Psoas muscle (tissue), 8 donors: ENCODE results near the gene PPT1. TPM values are rescaled to one million over a fixed set of nuclear protein-coding genes. Genes with fewer than 3 reads are reported as not detected.
A peak's percentile ranks its signal among the peaks of the same experiment; 100 is the strongest.
"Not testable (repeated sequence)": the region's sequence is repeated elsewhere in the genome, so short reads cannot be mapped to it uniquely, and the experiment has no call there.

Source experiments
- ATAC-seq, 4 donors: fragments of 200-7000 bp; cut with Tn5 transposase; one replicate each; pipeline ENCODE4 v1.9.1; 2020; ENCODE audit warnings: moderate library complexity in 3 of 4, mild to moderate bottlenecking in 2 of 4
- DNase-seq, 2 donors: peaks; one replicate each; pipeline ENCODE4 v3.0.0-alpha.2; 2020
- H3K27ac ChIP-seq: fragments of 200-600 bp; one replicate; pipeline ENCODE4 v1.8.0; 2022
- H3K27me3 ChIP-seq, 3 donors: fragments of 200-600 bp in 1 of 3; one replicate each; pipeline versions ENCODE4 v1.6.1 to v1.8.0; 2013 to 2022; ENCODE audit warnings: low read length in 2 of 3, mild to moderate bottlenecking in 2 of 3, moderate library complexity in 1 of 3; ENCODE audit not compliant: insufficient read depth in 3 of 3
- H3K36me3 ChIP-seq, 2 donors: fragments of 200-600 bp in 1 of 2; one replicate each; pipeline versions ENCODE4 v1.6.1 to v1.8.0; 2013 to 2022; ENCODE audit warnings: low read depth in 1 of 2, mild to moderate bottlenecking in 1 of 2, moderate library complexity in 1 of 2; ENCODE audit not compliant: insufficient read depth in 1 of 2
- H3K4me1 ChIP-seq: fragments of 200-600 bp; one replicate; pipeline ENCODE4 v1.8.0; 2022
- H3K4me3 ChIP-seq: fragments of 200-600 bp; one replicate; pipeline ENCODE4 v1.8.0; 2022; ENCODE audit warnings: mild to moderate bottlenecking
- H3K9me3 ChIP-seq: fragments of 200-600 bp; one replicate; pipeline ENCODE4 v1.8.0; 2022
- WGBS, 3 donors: extraction: QIAGEN DNeasy Blood & Tissue Kit; methylation state at CpG; one replicate each; pipeline versions ENCODE4 v1.1.6 to v1.1.7; 2013; 5-methylcytosine and 5-hydroxymethylcytosine counted together
- intact Hi-C, 2 donors: fragments of 100-400 bp; cut with DNase I; formaldehyde crosslinking; loops; one replicate each; pipeline versions ENCODE4 v1.11.0 to v1.14.2; 2022
- polyA plus RNA-seq, 3 donors: library from polyadenylated mRNA; stranded (reverse); fragments of 200-250 nt; gene quantifications; one replicate each; pipeline ENCODE4 v1.2.3, GENCODE V29; 2013
- total RNA-seq, 4 donors: library from RNA; stranded (reverse); fragmentation: NEBNext Ultra II Directional in 2 of 4; extraction: Animal tissue kit (Norgen Biotek cat#: 25700) in 2 of 4; gene quantifications; one replicate each; pipeline versions ENCODE4 v1.2.1 to v1.2.4, GENCODE V29; 2021 to 2023
- TF ChIP-seq, protein P1 (sequence below): fragments of 200-600 bp; IDR thresholded peaks from one replicate; pipeline ENCODE4 v1.8.0; 2022; ENCODE audit warnings: antibody characterized with exemption
- donor health status: healthy with polysubstance abuse.
- donor health status: DM: no; HTN: no; CAD: no; lungs with moderate emphysema.
- donor health status: Bipolar disorder and iron deficiency.
- donor health status: healthy.
- donor health status: DM: yes; HTN: yes; CAD: no.
- donor health status: DM: no; HTN: no; CAD: no.
- donor health status: DM: no; HTN: no; CAD: no.
- donor health status: DM: yes; HTN: yes; CAD: no.

Gene PPT1
- total and polyA plus RNA-seq, 7 donors, result 13.4 to 21.8 (median 17.7) TPM

DNA sequence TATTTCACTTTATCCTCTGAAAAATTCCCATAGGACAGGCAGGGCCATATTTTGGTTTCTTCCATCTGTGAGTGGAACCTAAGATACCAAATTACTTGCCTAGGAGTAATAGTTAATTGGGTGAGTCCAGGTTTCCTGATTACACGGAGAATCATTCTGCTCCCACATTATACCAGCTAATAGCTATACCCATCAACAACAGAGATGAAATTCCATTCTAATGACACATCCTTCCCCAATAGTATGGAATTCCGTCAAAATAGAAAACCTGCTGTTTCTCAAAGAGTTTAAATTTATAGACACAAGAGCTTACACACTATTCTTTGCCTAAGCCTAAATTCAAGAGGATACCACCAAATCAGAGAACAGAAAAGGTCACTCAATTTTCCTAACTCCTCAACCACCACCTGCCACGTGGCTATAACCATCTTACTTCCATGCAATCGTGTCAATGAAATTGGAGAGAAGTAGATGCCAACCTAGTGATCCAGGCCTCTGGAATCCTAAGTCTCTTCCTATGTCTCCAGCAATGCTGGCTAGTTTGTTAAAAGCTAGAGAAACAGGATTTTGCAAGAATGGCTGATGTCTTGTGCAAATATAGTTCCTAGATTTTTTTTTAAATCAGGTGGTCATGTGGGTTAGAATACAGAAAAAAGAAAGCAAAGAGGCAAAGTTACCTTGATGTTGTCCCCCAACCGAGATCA lies 6.2 kb downstream of the PPT1 start:
- no peak for DNase-seq
- no peak overlapping the region for H3K27ac ChIP-seq
- H3K36me3 ChIP-seq, result peaks cover 4 to 66% of the 10 kb centered on the region in 2 donors
- H3K27me3 ChIP-seq, result no peaks in the 10 kb centered on the region
- WGBS, 3 donors, result 85 to 87% (median 87%) methylated on average over 5 of the region's 5 CpGs
- no peak overlapping the region for H3K4me3 ChIP-seq
- intact Hi-C loops, result no loop called here
- TF ChIP-seq, protein P1, sequence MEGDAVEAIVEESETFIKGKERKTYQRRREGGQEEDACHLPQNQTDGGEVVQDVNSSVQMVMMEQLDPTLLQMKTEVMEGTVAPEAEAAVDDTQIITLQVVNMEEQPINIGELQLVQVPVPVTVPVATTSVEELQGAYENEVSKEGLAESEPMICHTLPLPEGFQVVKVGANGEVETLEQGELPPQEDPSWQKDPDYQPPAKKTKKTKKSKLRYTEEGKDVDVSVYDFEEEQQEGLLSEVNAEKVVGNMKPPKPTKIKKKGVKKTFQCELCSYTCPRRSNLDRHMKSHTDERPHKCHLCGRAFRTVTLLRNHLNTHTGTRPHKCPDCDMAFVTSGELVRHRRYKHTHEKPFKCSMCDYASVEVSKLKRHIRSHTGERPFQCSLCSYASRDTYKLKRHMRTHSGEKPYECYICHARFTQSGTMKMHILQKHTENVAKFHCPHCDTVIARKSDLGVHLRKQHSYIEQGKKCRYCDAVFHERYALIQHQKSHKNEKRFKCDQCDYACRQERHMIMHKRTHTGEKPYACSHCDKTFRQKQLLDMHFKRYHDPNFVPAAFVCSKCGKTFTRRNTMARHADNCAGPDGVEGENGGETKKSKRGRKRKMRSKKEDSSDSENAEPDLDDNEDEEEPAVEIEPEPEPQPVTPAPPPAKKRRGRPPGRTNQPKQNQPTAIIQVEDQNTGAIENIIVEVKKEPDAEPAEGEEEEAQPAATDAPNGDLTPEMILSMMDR, result no peak
- H3K4me1 ChIP-seq, result no peaks in the 10 kb centered on the region
- ATAC-seq, result no peak
- no peaks in the 10 kb centered on the region for H3K9me3 ChIP-seq

DNA sequence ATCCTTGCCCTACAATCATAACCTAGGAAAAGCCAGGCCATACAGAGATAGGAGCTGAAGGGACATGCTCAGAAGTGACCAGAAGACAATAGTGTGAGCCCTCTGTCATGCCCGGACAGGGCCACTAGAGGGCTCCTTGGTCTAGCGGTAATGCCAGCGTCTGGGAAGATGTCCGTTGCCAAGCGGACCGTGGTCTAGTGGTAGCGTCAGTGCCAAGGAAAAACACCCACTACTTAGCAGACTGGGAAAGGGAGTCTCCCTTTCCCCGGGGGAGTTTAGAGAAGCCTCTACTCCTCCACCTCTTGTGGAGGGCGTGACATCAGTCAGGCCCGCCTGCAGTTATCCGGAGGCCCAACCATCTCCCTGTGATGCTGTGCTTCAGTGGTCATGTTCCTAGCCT lies 12.3 kb downstream of the PPT1 start:
- not testable (repeated sequence) for H3K27ac ChIP-seq, H3K27me3 ChIP-seq, H3K4me1 ChIP-seq, ATAC-seq, H3K4me3 ChIP-seq, H3K9me3 ChIP-seq
- intact Hi-C loops, result loop anchor here in 1 of 2 donors (5.0 kb wide), 1 partner anchor 253 kb away; no protein-coding TSS in a partner anchor
- peak; percentile 75 to 78 for DNase-seq
- WGBS, 3 donors, result 26 to 32% (median 28%) methylated on average over 11 of the region's 11 CpGs
- H3K36me3 ChIP-seq, result peaks cover 4 to 60% of the 10 kb centered on the region in 2 donors
- TF ChIP-seq, protein P1, result peak; percentile 74

DNA sequence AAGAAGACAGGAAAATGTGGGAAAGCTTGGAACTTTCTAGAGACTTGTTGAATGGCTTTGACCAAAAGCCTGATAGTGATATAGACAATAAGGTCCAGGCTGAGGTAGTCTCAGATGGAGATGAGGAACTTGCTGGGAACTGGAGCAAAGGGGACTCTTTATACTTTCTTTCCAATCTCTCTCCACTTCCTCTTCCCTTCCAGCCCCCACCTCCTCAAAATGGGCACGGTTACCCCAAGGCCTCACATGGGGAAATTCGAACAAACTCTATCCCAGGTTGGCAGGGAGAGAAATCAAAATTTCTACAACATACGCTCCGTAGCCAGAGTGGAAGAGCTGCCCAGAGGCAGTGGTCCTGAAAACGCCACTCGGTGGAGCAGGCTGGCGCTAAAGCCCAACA lies 15.2 kb downstream of the PPT1 start:
- no peak for ATAC-seq
- Histone ChIP-seq H3K27me3 (no peaks in the 10 kb centered on the region), H3K36me3 (peaks cover 0 to 52% of the 10 kb centered on the region in 2 donors), H3K4me1 (no peaks in the 10 kb centered on the region), H3K9me3 (no peaks in the 10 kb centered on the region), H3K27ac (no peak overlapping the region), H3K4me3 (no peak overlapping the region)
- WGBS, 3 donors, result 70 to 80% (median 78%) methylated on average over 7 of the region's 7 CpGs
- DNase-seq, result no peak
- TF ChIP-seq, protein P1, result no peak
- intact Hi-C loops, result loop anchor here in 1 of 2 donors (5.0 kb wide), 1 partner anchor 255 kb away; no protein-coding TSS in a partner anchor

DNA sequence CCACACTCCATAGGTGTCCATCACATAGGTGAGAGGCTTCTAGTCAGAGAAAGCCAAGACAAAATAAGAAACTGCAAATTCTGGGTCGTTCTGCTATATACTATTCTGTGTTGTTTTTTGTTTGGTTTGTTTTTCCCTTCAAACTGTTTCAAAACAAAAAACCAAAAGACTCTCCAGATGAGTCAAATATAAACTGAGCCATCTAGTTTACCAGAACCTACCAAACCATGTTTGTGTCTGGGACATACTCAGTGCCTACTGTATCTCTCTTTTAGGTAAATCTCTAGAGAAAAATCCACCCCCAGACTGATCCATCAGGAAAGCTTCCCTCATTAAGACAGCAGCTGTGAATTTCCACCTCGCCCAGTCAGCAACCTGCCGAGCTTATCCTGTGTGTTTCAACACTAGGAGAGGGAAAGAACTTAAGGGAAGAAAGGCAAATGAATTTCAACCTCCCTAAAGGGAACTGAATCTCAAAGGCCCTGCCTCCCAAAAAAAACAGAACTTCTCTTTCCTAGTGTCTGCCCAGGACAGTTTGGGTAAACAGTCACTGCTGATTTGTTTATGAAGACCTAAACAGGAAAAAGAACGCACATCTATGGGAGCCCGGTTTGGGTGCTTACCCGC lies 17.2 kb downstream of the PPT1 start:
- no peaks in the 10 kb centered on the region for H3K9me3 ChIP-seq
- intact Hi-C loops, result loop anchor here in 1 of 2 donors (5.0 kb wide), 1 partner anchor 257 kb away; no protein-coding TSS in a partner anchor
- TF ChIP-seq, protein P1, result no peak
- H3K36me3 ChIP-seq, result peaks cover 0 to 59% of the 10 kb centered on the region in 2 donors
- no peak overlapping the region for H3K27ac ChIP-seq
- 89 to 92% (median 91%) methylated on average over 6 of the region's 6 CpGs for WGBS, 3 donors
- H3K4me1 ChIP-seq, result no peaks in the 10 kb centered on the region
- H3K27me3 ChIP-seq, result no peaks in the 10 kb centered on the region
- no peak for ATAC-seq
- no peak overlapping the region for H3K4me3 ChIP-seq
- no peak for DNase-seq
